H9 (cell line): ENCODE results near the gene PRICKLE1. TPM values are rescaled to one million over a fixed set of nuclear protein-coding genes. Genes with fewer than 3 reads are reported as not detected.

Source experiments
- DNase-seq: peaks from one replicate; pipeline ENCODE4 v3.0.0-alpha.2; 2017
- H2AFZ ChIP-seq: one replicate; pipeline ENCODE4 v1.6.1; 2013; ENCODE audit warnings: mild to moderate bottlenecking, low read length, control low read depth, moderate library complexity
- H2AK5ac ChIP-seq: 2 replicates; pipeline ENCODE4 v1.6.1; 2013; ENCODE audit warnings: low read length, control low read depth, mixed read lengths; ENCODE audit not compliant: insufficient read length
- H2BK120ac ChIP-seq: one replicate; pipeline ENCODE4 v1.6.1; 2013; ENCODE audit warnings: low read depth, mild to moderate bottlenecking, low read length, control low read depth, inconsistent platforms; ENCODE audit not compliant: poor library complexity, severe bottlenecking
- H2BK12ac ChIP-seq: 2 replicates; pipeline ENCODE4 v1.6.1; 2013; ENCODE audit warnings: low read length, control low read depth, mixed read lengths, low read depth; ENCODE audit not compliant: insufficient read length
- H2BK15ac ChIP-seq: 2 replicates; pipeline ENCODE4 v1.6.1; 2013; ENCODE audit warnings: low read depth, low read length, control low read depth
- H2BK20ac ChIP-seq: one replicate; pipeline ENCODE4 v1.6.1; 2013; ENCODE audit warnings: low read depth, mild to moderate bottlenecking, low read length, control low read depth, inconsistent platforms; ENCODE audit not compliant: poor library complexity, severe bottlenecking
- H2BK5ac ChIP-seq: 2 replicates; pipeline ENCODE4 v1.6.1; 2013; ENCODE audit warnings: low read length, control low read depth, mixed read lengths; ENCODE audit not compliant: insufficient read length
- H3K14ac ChIP-seq: 2 replicates; pipeline ENCODE4 v1.6.1; 2013; ENCODE audit warnings: low read length, control low read depth; ENCODE audit not compliant: insufficient read depth
- H3K18ac ChIP-seq: 2 replicates; pipeline ENCODE4 v1.6.1; 2013; ENCODE audit warnings: low read depth, mild to moderate bottlenecking, mixed read lengths, low read length, control low read depth; ENCODE audit not compliant: insufficient read length
- H3K23ac ChIP-seq: 2 replicates; pipeline ENCODE4 v1.6.1; 2013; ENCODE audit warnings: low read length, control low read depth, mixed read lengths, low read depth; ENCODE audit not compliant: insufficient read length
- H3K23me2 ChIP-seq: 2 replicates; pipeline ENCODE4 v1.6.1; 2013; ENCODE audit warnings: low read depth, mild to moderate bottlenecking, mixed read lengths, low read length, control low read depth; ENCODE audit not compliant: insufficient read length, poor library complexity, severe bottlenecking
- H3K27ac ChIP-seq: 2 replicates; pipeline ENCODE4 v1.5.1; 2013; ENCODE audit warnings: low read length, control low read depth, mixed read lengths, low read depth; ENCODE audit not compliant: insufficient read length
- H3K27me3 ChIP-seq: 2 replicates; pipeline ENCODE4 v1.6.1; 2013; ENCODE audit warnings: low read length, control low read depth, inconsistent platforms; ENCODE audit not compliant: insufficient read depth
- H3K4ac ChIP-seq: 2 replicates; pipeline ENCODE4 v1.6.1; 2013; ENCODE audit warnings: low read depth, mild to moderate bottlenecking, control low read depth, inconsistent platforms, low read length, moderate library complexity
- H3K4me1 ChIP-seq: 2 replicates; pipeline ENCODE4 v1.6.1; 2013; ENCODE audit warnings: low read length, control low read depth, inconsistent platforms; ENCODE audit not compliant: insufficient read depth
- H3K4me2 ChIP-seq: 2 replicates; pipeline ENCODE4 v1.6.1; 2013; ENCODE audit warnings: low read length, control low read depth, mixed read lengths; ENCODE audit not compliant: insufficient read length, insufficient read depth
- H3K56ac ChIP-seq: 2 replicates; pipeline ENCODE4 v1.6.1; 2013; ENCODE audit warnings: low read depth, mild to moderate bottlenecking, mixed read lengths, low read length, control low read depth; ENCODE audit not compliant: insufficient read length
- H3K79me1 ChIP-seq: 2 replicates; pipeline ENCODE4 v1.6.1; 2013; ENCODE audit warnings: low read depth, mild to moderate bottlenecking, moderate library complexity, low read length, control low read depth, inconsistent platforms; ENCODE audit not compliant: insufficient read depth, poor library complexity, severe bottlenecking
- H3K79me2 ChIP-seq: 2 replicates; pipeline ENCODE4 v1.6.1; 2013; ENCODE audit warnings: low read length, control low read depth, inconsistent platforms; ENCODE audit not compliant: insufficient read depth
- H3K9ac ChIP-seq: 2 replicates; pipeline ENCODE4 v1.6.1; 2013; ENCODE audit warnings: low read length, control low read depth, mixed read lengths; ENCODE audit not compliant: insufficient read length; ENCODE audit errors: extremely low read depth
- H3K9me3 ChIP-seq: one replicate; pipeline ENCODE4 v1.6.1; 2013; ENCODE audit warnings: low read depth, low read length, inconsistent platforms; ENCODE audit not compliant: control insufficient read depth
- H3T11ph ChIP-seq: one replicate; pipeline ENCODE4 v1.6.1; 2013; ENCODE audit warnings: mild to moderate bottlenecking, low read length, control low read depth, inconsistent platforms
- H4K20me1 ChIP-seq: one replicate; pipeline ENCODE4 v1.6.1; 2013; ENCODE audit not compliant: control insufficient read depth, insufficient read length, insufficient read depth
- H4K5ac ChIP-seq: 2 replicates; pipeline ENCODE4 v1.6.1; 2013; ENCODE audit warnings: low read depth, mild to moderate bottlenecking, mixed read lengths, low read length, control low read depth; ENCODE audit not compliant: insufficient read length
- H4K8ac ChIP-seq: replicated peaks from 2 replicates; pipeline ENCODE4 v1.6.1; 2013; ENCODE audit warnings: low read length, control low read depth, mixed read lengths, low read depth; ENCODE audit not compliant: insufficient read length
- H4K91ac ChIP-seq: 2 replicates; pipeline ENCODE4 v1.6.1; 2013; ENCODE audit warnings: low read depth, mild to moderate bottlenecking, moderate library complexity, mixed read lengths, low read length, control low read depth; ENCODE audit not compliant: insufficient read length
- H3K27ac Mint-ChIP-seq, 3 experiments: 2 replicates in 2 of 3; 3 replicates in 1 of 3; pipeline ENCODE4 v1.8.0; 2020 to 2021; ENCODE audit warnings: mixed read lengths in 3 of 3, mild to moderate bottlenecking in 1 of 3, moderate library complexity in 1 of 3
- H3K27me3 Mint-ChIP-seq: 2 replicates; pipeline ENCODE4 v1.8.0; 2021; ENCODE audit warnings: low read depth, mild to moderate bottlenecking, moderate library complexity, mixed read lengths
- H3K36me3 Mint-ChIP-seq, 3 experiments: 2 replicates in 2 of 3; 3 replicates in 1 of 3; pipeline ENCODE4 v1.8.0; 2020 to 2021; ENCODE audit warnings: low read depth in 3 of 3, mixed read lengths in 3 of 3; ENCODE audit not compliant: insufficient read depth in 1 of 3
- H3K4me1 Mint-ChIP-seq, 2 experiments: 2 replicates each; pipeline ENCODE4 v1.8.0; 2020; ENCODE audit warnings: mixed read lengths in 2 of 2
- H3K4me3 Mint-ChIP-seq, 2 experiments: 2 replicates in 1 of 2; 3 replicates in 1 of 2; pipeline ENCODE4 v1.8.0; 2020 to 2021; ENCODE audit warnings: mild to moderate bottlenecking in 2 of 2, mixed read lengths in 2 of 2, moderate library complexity in 1 of 2
- H3K9me3 Mint-ChIP-seq, 2 experiments: 2 replicates in 1 of 2; 3 replicates in 1 of 2; pipeline ENCODE4 v1.8.0; 2020; ENCODE audit warnings: mild to moderate bottlenecking in 2 of 2, mixed read lengths in 2 of 2, moderate library complexity in 1 of 2
- WGBS: extraction: QIAGEN DNeasy Blood & Tissue Kit; methylation state at CpG from one replicate; pipeline ENCODE4 v1.1.7; 2013; ENCODE audit warnings: missing lambda C conversion rate, low lambda C conversion rate, mixed read lengths; ENCODE audit not compliant: insufficient read length; ENCODE audit errors: extremely low coverage; 5-methylcytosine and 5-hydroxymethylcytosine counted together
- total RNA-seq: library from RNA; stranded (reverse); gene quantifications from 2 replicates; pipeline ENCODE4 v1.2.1, GENCODE V29; 2021
- TF ChIP-seq, protein P1 (sequence below): fragments of 200-600 bp; sonication (generic); conservative IDR thresholded peaks from 3 replicates; pipeline ENCODE4 v1.8.0; 2021; ENCODE audit warnings: antibody characterized with exemption, mild to moderate bottlenecking

Gene PRICKLE1
- total RNA-seq, 1 experiment from 2014 or later, result 20.5 TPM

DNA sequence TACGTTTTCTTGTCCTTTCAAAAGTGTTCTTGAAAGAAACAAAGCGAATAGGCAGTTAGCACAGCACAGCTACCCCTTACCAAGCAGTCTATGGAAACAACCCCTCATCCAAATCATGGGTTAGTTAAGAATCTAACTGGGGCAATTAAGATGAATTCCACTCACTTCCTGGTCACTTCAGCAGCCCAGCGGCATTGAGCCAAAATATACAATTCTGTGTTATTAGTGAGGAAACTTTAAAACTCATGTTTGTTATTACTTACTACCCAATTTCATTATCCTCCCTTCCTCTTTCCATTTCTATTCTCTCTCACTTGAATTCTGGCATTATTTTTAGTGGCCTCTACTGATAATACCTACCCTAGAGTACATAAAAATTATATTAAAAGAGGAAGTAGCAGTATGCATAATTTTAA lies 142.2 kb downstream of the PRICKLE1 start:
- Histone ChIP-seq H3K9me3 (no peaks in the 10 kb centered on the region), H3K9ac (no peak overlapping the region), H3T11ph (no peak overlapping the region), H2AK5ac (no peak overlapping the region), H3K4me2 (no peak overlapping the region), H3K4ac (no peak overlapping the region), H3K79me2 (no peaks in the 10 kb centered on the region), H2AFZ (no peak overlapping the region), H3K27me3 (no peaks in the 10 kb centered on the region), H3K27ac (no peak overlapping the region), H3K18ac (no peak overlapping the region), H3K4me1 (peaks cover 9% of the 10 kb centered on the region), H2BK15ac (no peak overlapping the region), H3K56ac (no peak overlapping the region), H3K23ac (no peak overlapping the region), H3K79me1 (no peaks in the 10 kb centered on the region), H2BK5ac (no peak overlapping the region), H4K5ac (no peak overlapping the region), H2BK12ac (no peak overlapping the region), H4K20me1 (no peaks in the 10 kb centered on the region), H2BK20ac (no peak overlapping the region), H3K14ac (no peak overlapping the region), H4K8ac (no peak overlapping the region), H3K23me2 (no peaks in the 10 kb centered on the region), H2BK120ac (no peak overlapping the region), H4K91ac (no peak overlapping the region)
- no CpG with 5 or more reads among the region's 3 CpGs for WGBS
- no peak overlapping the region for H3K27ac Mint-ChIP-seq
- H3K4me3 Mint-ChIP-seq, result no peak overlapping the region
- peaks cover 4 to 8% of the 10 kb centered on the region in 2 experiments; a peak in 4 of 5 replicates for H3K9me3 Mint-ChIP-seq
- H3K27me3 Mint-ChIP-seq, result no peaks in the 10 kb centered on the region
- peaks cover 49 to 51% of the 10 kb centered on the region in 2 experiments for H3K4me1 Mint-ChIP-seq
- H3K36me3 Mint-ChIP-seq, result peaks cover 37 to 56% (median 54%) of the 10 kb centered on the region in 3 experiments
- TF ChIP-seq, protein P1, sequence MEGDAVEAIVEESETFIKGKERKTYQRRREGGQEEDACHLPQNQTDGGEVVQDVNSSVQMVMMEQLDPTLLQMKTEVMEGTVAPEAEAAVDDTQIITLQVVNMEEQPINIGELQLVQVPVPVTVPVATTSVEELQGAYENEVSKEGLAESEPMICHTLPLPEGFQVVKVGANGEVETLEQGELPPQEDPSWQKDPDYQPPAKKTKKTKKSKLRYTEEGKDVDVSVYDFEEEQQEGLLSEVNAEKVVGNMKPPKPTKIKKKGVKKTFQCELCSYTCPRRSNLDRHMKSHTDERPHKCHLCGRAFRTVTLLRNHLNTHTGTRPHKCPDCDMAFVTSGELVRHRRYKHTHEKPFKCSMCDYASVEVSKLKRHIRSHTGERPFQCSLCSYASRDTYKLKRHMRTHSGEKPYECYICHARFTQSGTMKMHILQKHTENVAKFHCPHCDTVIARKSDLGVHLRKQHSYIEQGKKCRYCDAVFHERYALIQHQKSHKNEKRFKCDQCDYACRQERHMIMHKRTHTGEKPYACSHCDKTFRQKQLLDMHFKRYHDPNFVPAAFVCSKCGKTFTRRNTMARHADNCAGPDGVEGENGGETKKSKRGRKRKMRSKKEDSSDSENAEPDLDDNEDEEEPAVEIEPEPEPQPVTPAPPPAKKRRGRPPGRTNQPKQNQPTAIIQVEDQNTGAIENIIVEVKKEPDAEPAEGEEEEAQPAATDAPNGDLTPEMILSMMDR, result no peak
- DNase-seq, result no peak
